Breast epithelium (tissue), 3 donors: ENCODE results near the gene RNF41.

Experiments
- CTCF ChIP-seq, 3 donors: fragments of 450-650 bp; IDR thresholded peaks; one replicate each; pipeline ENCODE4 v1.5.1; 2016 to 2017; ENCODE audit warnings: antibody characterized with exemption in 3 of 3, mild to moderate bottlenecking in 3 of 3, moderate library complexity in 3 of 3
- POLR2A ChIP-seq: fragments of 450-650 bp; IDR thresholded peaks from one replicate; pipeline ENCODE4 v1.6.1; 2016; ENCODE audit warnings: antibody characterized with exemption, mild to moderate bottlenecking, moderate library complexity
- POLR2AphosphoS5 ChIP-seq, 3 donors: sonication (generic); formaldehyde crosslinking; IDR thresholded peaks; one replicate each; pipeline ENCODE4 v1.6.1; 2017; ENCODE audit warnings: antibody characterized with exemption in 3 of 3

- TF ChIP-seq CTCF (IDR thresholded peaks at IDR 0.05) (no peak), POLR2A (no peak), POLR2AphosphoS5 (IDR thresholded peaks at IDR 0.05) (no peak)
These were observed 26.2 kb upstream of the RNF41 start for GRCh38 chr12:56247923-56248322.
